ENCODE results near the gene FCN1.

Gene FCN1

GRCh38 chr9:134937164-134937555 lies 19.4 kb upstream of the FCN1 start:
- no peak for DNase-seq (ENCODE audit: low read depth)

- DNase-seq (ENCODE audit: low read depth): no peak
Measured at GRCh38 chr9:134936346-134937163, 18.8 kb upstream of the FCN1 start.

GRCh38 chr9:134935701-134936345 lies 18.1 kb upstream of the FCN1 start:
- no peak for DNase-seq (ENCODE audit: low read depth)

- DNase-seq (ENCODE audit: low read depth): no peak
Measured at GRCh38 chr9:134935056-134935640, 17.4 kb upstream of the FCN1 start.

- DNase-seq (ENCODE audit: low read depth): no peak
Measured at GRCh38 chr9:134933076-134933659, 15.5 kb upstream of the FCN1 start.

GRCh38 chr9:134932606-134933005 lies 14.9 kb upstream of the FCN1 start:
- DNase-seq (ENCODE audit: low read depth): no peak

- no peak for DNase-seq (ENCODE audit: low read depth)
Measured at GRCh38 chr9:134932171-134932570, 14.5 kb upstream of the FCN1 start.

GRCh38 chr9:134930398-134930797 lies 12.7 kb upstream of the FCN1 start:
- no peak for DNase-seq (ENCODE audit: low read depth)

GRCh38 chr9:134929193-134930158 lies 11.8 kb upstream of the FCN1 start:
- no peak for DNase-seq (ENCODE audit: low read depth)

GRCh38 chr9:134928436-134929192 lies 10.9 kb upstream of the FCN1 start:
- DNase-seq (ENCODE audit: low read depth): no peak

- DNase-seq (ENCODE audit: low read depth): no peak
Measured at GRCh38 chr9:134925011-134925511, 7.3 kb upstream of the FCN1 start.

GRCh38 chr9:134923466-134923865 lies 5.8 kb upstream of the FCN1 start:
- no peak for DNase-seq (ENCODE audit: low read depth)

GRCh38 chr9:134922932-134923240 lies 5.2 kb upstream of the FCN1 start:
- no peak for DNase-seq (ENCODE audit: low read depth)

- DNase-seq (ENCODE audit: low read depth): no peak
Measured at GRCh38 chr9:134922066-134922931, 4.6 kb upstream of the FCN1 start.

GRCh38 chr9:134919303-134919702 lies 1.6 kb upstream of the FCN1 start:
- DNase-seq (ENCODE audit: low read depth): no peak

- no peak for DNase-seq (ENCODE audit: low read depth)
Measured at GRCh38 chr9:134918646-134919045, 934 bp upstream of the FCN1 start.

GRCh38 chr9:134916161-134916665 lies 1.5 kb downstream of the FCN1 start:
- DNase-seq (ENCODE audit: low read depth): no peak

- no peak for DNase-seq (ENCODE audit: low read depth)
Measured at GRCh38 chr9:134915046-134915985, 2.4 kb downstream of the FCN1 start.

GRCh38 chr9:134914501-134914834 lies 3.2 kb downstream of the FCN1 start:
- no peak for DNase-seq (ENCODE audit: low read depth)
